Activated CD8-positive, alpha-beta memory T cell treated with anti-CD3 and anti-CD28 coated beads for 1 hour (primary cell): ENCODE measurements around the gene LPAR2.

Source experiments
- DNase-seq, 2 donors: peaks; one replicate each; pipeline ENCODE4 v3.0.0-alpha.2; 2020; ENCODE audit warnings: low read depth in 1 of 2; ENCODE audit errors: extremely low read depth in 1 of 2

The LPAR2 gene

DNA sequence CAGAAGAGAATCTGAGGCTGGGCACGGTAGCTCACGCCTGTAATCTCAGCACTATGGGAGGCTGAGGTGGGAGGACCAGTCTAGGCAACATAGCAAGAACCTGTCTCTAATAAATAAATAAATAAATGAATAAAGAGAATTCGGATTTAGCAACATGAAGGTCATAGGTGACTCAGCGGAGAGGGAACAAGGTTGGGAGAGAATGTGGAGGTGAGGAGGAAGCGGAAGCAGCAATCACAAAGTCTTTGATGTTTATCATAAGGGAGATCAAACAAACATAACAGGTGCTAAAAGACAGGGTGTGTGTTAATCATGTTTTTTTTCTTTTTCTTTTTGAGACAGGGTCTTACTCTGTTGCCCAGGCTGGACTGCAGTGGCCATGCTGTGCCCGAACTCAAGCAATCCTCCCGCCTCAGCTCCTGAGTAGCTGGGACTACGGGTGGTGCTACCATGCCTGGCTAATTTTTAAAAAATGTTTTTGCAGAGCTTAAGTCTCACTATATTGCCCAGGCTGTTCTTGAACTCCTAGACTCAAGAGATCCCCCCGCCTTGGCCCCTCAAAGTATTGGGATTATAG is 25.8 kb downstream of the LPAR2 start:
- no peak for DNase-seq

DNA sequence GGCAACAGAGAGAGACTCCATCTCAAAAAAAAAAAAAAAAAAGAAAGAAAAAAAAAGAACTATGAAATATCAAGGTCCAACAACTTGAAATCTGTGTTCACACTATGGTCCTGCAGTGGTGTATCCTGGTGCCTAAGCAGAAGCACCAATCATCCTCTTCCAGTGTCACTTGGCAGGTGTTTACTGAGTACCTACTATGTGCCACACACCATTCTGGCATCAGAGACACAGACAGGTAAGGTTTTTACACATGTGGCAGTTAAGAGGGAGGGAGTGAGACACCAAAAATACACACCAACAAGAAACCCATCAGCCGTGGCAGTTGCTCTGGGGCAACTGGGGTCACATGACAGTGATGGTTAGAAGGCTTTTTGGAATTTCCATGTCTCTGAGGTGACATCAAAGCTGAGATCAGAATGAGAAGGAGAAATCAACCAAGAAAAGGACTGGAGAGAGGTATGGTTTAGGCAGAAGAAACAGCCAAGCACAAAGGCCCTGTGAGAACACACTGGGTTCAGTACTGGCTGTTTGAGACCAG is 27.2 kb downstream of the LPAR2 start:
- no peak for DNase-seq

GRCh38 chr19:19598728-19599451 is 29.1 kb downstream of the LPAR2 start:
- DNase-seq = peak in 1 of 2 donors; percentile 45

- DNase-seq = peak in 1 of 2 donors; percentile 34
These were observed 30.2 kb downstream of the LPAR2 start for GRCh38 chr19:19597809-19598306.

- DNase-seq = no peak
These were observed 32.8 kb downstream of the LPAR2 start for GRCh38 chr19:19595171-19595701.

GRCh38 chr19:19594381-19594780 is 33.6 kb downstream of the LPAR2 start:
- DNase-seq = no peak

DNA sequence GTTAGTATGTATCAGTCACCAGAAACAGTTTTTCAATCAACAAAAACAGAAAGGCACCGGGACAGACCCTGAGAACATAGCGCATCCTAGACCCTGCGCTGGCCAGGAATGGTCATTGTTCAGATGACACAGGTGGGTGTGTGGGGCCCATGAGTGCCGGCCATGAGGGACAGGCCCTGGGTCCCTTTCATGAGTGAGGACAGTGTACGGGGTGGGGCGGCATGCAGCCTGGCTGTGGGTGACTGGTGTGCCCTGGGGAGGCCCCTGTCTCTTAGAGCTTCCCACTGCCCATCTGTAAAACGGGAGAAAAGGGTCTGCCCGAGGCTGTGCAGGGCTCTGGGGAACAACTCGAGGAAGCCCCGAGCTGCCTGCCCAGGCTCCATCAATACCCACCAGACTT is 35.3 kb downstream of the LPAR2 start:
- DNase-seq = no peak

DNA sequence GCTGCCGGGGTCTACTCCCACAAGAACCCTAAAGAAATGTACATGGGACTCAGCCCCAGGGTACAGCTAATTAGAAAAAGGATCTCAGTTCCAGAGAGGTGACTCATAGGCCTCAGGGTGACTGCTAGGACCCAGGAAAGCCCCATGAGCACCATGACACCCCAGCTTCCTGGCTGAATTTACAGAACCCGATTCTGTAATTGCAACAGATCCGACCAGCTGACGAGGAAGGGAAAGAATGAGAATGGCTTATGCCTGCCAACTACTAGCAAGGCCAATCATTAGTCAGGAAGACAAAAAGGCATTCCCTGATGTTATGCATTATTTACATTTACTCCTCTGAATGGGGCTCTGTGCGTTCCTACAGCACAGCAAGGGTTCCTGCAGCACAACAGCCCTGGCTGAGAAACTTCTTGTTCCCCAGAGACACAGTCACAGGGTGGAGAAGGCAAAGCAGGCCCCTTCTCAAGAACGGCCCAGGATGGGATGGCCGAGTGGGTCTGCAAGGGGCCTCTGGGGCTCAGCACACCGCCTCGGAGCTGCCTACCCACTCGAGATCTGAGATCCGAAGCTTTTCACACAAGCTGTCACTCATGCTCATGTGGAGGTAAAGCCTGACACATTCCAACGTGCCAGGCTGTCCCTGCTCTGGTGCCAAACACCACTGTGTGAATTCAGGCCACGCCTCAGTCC is 36.7 kb downstream of the LPAR2 start:
- peak; percentile 32 to 41 for DNase-seq

GRCh38 chr19:19588546-19588945 is 39.5 kb downstream of the LPAR2 start:
- DNase-seq = no peak

DNA sequence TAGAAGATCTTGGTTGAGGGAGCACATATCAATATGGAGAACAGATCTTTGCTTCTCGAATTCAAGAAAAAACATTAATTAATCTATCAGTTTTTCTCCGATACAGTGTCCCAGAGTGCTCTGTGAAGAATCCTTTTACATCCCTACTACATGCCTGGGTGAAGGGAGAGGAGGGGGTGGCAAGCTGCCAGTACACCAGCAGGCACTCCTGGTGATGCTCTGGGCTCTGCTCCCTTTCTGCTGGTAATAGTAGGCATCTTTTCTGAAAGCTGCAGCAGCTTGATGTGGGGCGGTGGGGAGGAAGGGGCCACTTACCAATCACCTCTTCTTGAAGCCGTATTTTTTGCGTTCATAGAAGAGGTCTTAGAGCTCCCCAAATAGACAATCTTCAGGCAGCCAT is 40.2 kb downstream of the LPAR2 start:
- no peak for DNase-seq

GRCh38 chr19:19584356-19584755 is 43.7 kb downstream of the LPAR2 start:
- no peak for DNase-seq

- no peak for DNase-seq
These were observed 45.5 kb downstream of the LPAR2 start for GRCh38 chr19:19582471-19582870.

DNA sequence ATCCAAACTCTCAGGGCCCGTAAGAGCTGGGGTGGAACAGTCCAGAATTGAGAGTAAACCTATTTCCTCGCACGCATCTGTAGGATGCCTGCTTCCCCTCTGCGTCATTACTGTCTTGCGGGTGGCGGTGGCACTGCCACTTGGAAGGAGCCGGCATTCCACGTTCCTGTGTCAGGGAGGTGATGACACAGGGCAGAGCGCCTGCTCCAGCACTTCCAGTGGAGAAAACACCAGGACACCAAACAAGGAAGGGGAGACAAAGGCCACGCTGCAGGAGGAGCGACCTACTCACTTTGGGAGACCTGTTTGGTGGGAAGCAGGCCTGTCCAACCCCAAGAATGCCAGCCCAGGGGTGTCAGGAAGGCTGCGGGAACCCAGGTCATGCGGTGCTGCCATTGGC is 46.6 kb downstream of the LPAR2 start:
- no peak for DNase-seq

- no peak for DNase-seq
These were observed 47.6 kb downstream of the LPAR2 start for GRCh38 chr19:19580418-19580817.

GRCh38 chr19:19579533-19580361 is 48.3 kb downstream of the LPAR2 start:
- DNase-seq = no peak

DNA sequence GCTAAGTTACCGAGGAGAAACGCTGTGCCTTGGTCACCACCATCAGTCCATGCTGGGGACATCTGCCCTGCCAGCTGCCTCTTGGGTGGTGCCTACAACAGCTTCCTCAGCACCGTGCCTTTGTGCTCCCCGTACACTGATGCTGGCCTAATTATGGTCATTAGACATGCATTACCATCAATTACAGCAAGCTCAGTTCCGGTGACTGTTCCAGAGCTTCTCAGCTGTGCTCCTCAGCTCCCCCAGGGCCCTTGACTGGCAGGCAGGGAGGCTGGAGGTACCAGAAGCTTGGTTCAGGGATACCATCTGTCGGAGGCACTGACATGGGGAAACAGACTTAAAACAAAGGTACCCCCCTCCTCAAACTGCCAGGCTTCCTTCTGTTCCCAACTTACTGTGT is 49.8 kb downstream of the LPAR2 start:
- no peak for DNase-seq

- no peak for DNase-seq
These were observed 52.6 kb downstream of the LPAR2 start for GRCh38 chr19:19575411-19575810.
